ENCODE results near the gene PGAP2. TPM values are rescaled to one million over a fixed set of nuclear protein-coding genes. Genes with fewer than 3 reads are reported as not detected.
"Not testable (repeated sequence)": the region's sequence is repeated elsewhere in the genome, so short reads cannot be mapped to it uniquely, and the experiment has no call there.

PGAP2 gene
- 32.6 TPM for polyA plus RNA-seq (2013)

DNA sequence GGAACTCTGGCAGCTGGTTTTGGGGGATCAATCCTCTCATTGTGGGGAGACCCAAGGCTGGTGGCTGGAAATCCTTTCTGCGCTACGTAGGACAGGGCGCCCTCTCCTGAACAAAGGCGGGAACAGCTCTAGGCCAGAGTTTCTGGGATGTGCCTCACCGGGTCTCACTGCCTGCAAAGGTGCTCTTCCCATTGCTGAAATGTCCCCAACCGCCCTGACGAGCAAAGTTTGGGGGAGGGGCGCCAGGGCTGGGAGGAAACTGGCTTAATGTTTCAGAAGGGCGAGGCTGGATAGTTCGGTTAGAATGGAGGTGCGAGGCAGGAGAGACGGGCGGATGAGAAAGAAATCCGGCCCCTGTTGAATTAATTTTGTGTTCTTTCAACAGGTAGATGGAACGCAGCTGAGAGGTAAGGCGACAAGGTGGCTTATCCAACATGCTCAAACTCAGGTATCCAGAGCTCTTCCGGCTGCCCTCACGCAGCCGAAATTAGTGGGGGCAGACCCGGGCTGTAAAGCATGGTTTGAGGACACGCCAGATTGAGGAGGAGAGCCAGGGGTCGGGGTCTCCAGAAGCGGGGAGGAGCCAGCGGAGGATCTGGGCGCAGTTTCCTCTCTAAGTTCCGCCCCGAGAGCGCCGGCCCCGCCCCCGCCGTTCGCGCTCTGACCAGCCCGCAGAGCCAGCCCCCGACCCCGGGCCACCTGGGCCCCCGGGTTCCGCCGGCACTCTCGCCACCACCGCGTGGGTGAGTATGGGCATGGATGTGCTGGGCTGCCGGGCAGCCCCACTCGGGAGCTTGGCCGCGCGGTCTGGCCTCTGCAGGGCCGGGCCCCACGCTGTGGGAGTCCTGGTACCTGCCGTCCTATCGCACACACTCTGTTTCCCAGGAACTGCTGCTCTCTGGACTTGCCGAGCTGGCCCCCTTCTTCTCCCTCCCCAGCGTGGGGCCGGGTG lies at the start of gene PGAP2:
PGAP2 (plus strand) TSS at position 652 of the 952 bp plus-strand sequence. CDS start 2,700 bp downstream, outside the sequence.
- Histone ChIP-seq H3K4me3 (ENCODE audit: control insufficient read depth in 1 of 7, extremely low read depth in 1 of 7, insufficient read depth in 4 of 7, low read depth in 2 of 7, low read length in 6 of 7) (peak within 1 kb of the TSS; percentile 71 to 98 (median 91)), H3K9me3 (ENCODE audit: control extremely low read depth in 1 of 5, control insufficient read depth in 4 of 5, insufficient read depth in 2 of 5, low read depth in 1 of 5, low read length in 4 of 5) (no peaks in the 10 kb centered on the region), H3K4me1 (ENCODE audit: control extremely low read depth in 1 of 4, control insufficient read depth in 4 of 4, insufficient read depth in 4 of 4, low read length in 3 of 4) (peaks cover 0 to 19% (median 12%) of the 10 kb centered on the region in 4 experiments), H3K36me3 (ENCODE audit: control insufficient read depth in 4 of 4, insufficient read depth in 4 of 4, low read length in 3 of 4) (peaks cover 0 to 12% (median 2%) of the 10 kb centered on the region in 4 experiments), H3K27me3 (replicated peaks in 2 of 5; ENCODE audit: control insufficient read depth in 4 of 5, insufficient read depth in 5 of 5, low read length in 4 of 5) (no peaks in the 10 kb centered on the region), H3K27ac (ENCODE audit: insufficient read depth in 1 of 2, low read depth in 1 of 2, low read length in 2 of 2, poor library complexity in 1 of 2, severe bottlenecking in 2 of 2) (peak within 1 kb of the TSS; percentile 46 to 82)
- WGBS (ENCODE audit: insufficient coverage), result 0% methylated on average over 36 of the region's 55 CpGs
- POLR2A ChIA-PET, result interaction anchor here (0.5 to 2.2 kb wide), 7 partner anchors 12 to 199 kb away, joined by 3 to 9 read pairs (median 3); no protein-coding TSS in a partner anchor
- peak; percentile 57 to 70 (median 65) for DNase-seq
- CTCF ChIA-PET, result interaction anchor here (0.9 to 11.6 kb wide), 23 partner anchors 12 to 265 kb away, joined by 3 to 136 read pairs (median 6); partner anchors contain the start of genes NUP98, RHOG and STIM1

DNA sequence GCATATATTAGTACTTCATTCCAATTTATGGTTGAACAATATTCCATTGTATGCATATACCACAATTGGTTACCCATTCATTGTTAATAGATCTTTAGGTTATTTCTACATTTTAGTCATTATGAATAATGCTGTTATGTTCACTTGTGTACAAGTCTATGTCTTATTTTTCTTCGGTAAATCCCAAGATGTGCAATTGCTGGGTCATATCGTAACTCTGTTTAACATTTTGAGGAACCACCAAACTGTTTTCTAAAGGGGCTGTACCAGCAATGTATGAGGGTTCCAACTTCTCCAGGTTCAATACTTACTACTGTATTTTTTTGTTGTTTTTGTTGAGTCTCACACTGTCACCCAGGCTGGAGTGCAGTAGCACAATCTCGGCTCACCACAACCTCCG lies 44.1 kb upstream of the PGAP2 start:
- no peak overlapping the region for H3K4me3 ChIP-seq (ENCODE audit: control insufficient read depth in 1 of 7, extremely low read depth in 1 of 7, insufficient read depth in 4 of 7, low read depth in 2 of 7, low read length in 6 of 7)
- no peaks in the 10 kb centered on the region for H3K9me3 ChIP-seq (ENCODE audit: control extremely low read depth in 1 of 5, control insufficient read depth in 4 of 5, insufficient read depth in 2 of 5, low read depth in 1 of 5, low read length in 4 of 5)
- CTCF ChIA-PET, result interaction anchor here (13.1 kb wide), 1 partner anchor 43 kb away, joined by 135 read pairs; the partner anchor contains the start of gene PGAP2
- no peak for DNase-seq
- H3K4me1 ChIP-seq (ENCODE audit: control extremely low read depth in 1 of 4, control insufficient read depth in 4 of 4, insufficient read depth in 4 of 4, low read length in 3 of 4), result no peaks in the 10 kb centered on the region
- POLR2A ChIA-PET, result no interaction called here
- no peak overlapping the region for H3K27ac ChIP-seq (ENCODE audit: insufficient read depth in 1 of 2, low read depth in 1 of 2, low read length in 2 of 2, poor library complexity in 1 of 2, severe bottlenecking in 2 of 2)
- WGBS (ENCODE audit: insufficient coverage), result 100% methylated on average over 2 of the region's 4 CpGs
- peaks cover 28 to 96% (median 58%) of the 10 kb centered on the region in 4 experiments for H3K36me3 ChIP-seq (ENCODE audit: control insufficient read depth in 4 of 4, insufficient read depth in 4 of 4, low read length in 3 of 4)
- no peaks in the 10 kb centered on the region for H3K27me3 ChIP-seq (replicated peaks in 2 of 5; ENCODE audit: control insufficient read depth in 4 of 5, insufficient read depth in 5 of 5, low read length in 4 of 5)

GRCh38 chr11:3766836-3767235 lies 41.5 kb upstream of the PGAP2 start:
- H3K9me3 ChIP-seq (ENCODE audit: control extremely low read depth in 1 of 5, control insufficient read depth in 4 of 5, insufficient read depth in 2 of 5, low read depth in 1 of 5, low read length in 4 of 5); H3K27ac ChIP-seq (ENCODE audit: insufficient read depth in 1 of 2, low read depth in 1 of 2, low read length in 2 of 2, poor library complexity in 1 of 2, severe bottlenecking in 2 of 2); H3K27me3 ChIP-seq (replicated peaks in 2 of 5; ENCODE audit: control insufficient read depth in 4 of 5, insufficient read depth in 5 of 5, low read length in 4 of 5); H3K4me1 ChIP-seq (ENCODE audit: control extremely low read depth in 1 of 4, control insufficient read depth in 4 of 4, insufficient read depth in 4 of 4, low read length in 3 of 4); DNase-seq; H3K4me3 ChIP-seq (ENCODE audit: control insufficient read depth in 1 of 7, extremely low read depth in 1 of 7, insufficient read depth in 4 of 7, low read depth in 2 of 7, low read length in 6 of 7): not testable (repeated sequence)
- ChIA-PET POLR2A (interaction anchor here (0.6 kb wide), 1 partner anchor 11 kb away, joined by 5 read pairs; no protein-coding TSS in a partner anchor), CTCF (interaction anchor here (13.1 kb wide), 1 partner anchor 41 kb away, joined by 135 read pairs; the partner anchor contains the start of gene PGAP2)
- 90% methylated on average over 8 of the region's 9 CpGs for WGBS (ENCODE audit: insufficient coverage)
- H3K36me3 ChIP-seq (ENCODE audit: control insufficient read depth in 4 of 4, insufficient read depth in 4 of 4, low read length in 3 of 4), result peaks cover 37 to 98% (median 60%) of the 10 kb centered on the region in 4 experiments

DNA sequence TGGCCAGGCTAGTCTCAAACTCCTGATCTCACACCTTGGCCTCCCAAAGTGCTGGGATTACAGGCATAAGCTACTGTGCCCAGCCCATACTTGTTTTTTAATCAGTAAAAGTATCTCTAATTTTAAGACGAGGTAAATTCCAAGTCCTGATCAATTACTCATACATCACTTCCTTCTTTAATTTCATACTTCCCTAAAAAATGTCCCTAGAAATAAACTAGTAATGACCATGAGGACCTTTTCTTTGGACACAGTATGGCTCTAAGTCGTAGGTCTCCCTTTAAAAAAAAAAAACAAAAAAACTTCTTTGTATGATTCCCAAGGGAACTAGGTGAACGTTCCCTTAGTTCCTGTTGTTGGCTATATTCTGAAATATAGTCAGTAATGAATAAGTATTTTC lies 40.8 kb upstream of the PGAP2 start:
- CTCF ChIA-PET, result interaction anchor here (13.1 kb wide), 1 partner anchor 40 kb away, joined by 135 read pairs; the partner anchor contains the start of gene PGAP2
- no peak overlapping the region for H3K27ac ChIP-seq (ENCODE audit: insufficient read depth in 1 of 2, low read depth in 1 of 2, low read length in 2 of 2, poor library complexity in 1 of 2, severe bottlenecking in 2 of 2)

GRCh38 chr11:3773180-3773579 lies 35.2 kb upstream of the PGAP2 start:
- CTCF ChIA-PET, result interaction anchor here (0.7 to 13.1 kb wide), 13 partner anchors 10 to 299 kb away, joined by 3 to 135 read pairs (median 4); partner anchors contain the start of genes NUP98, PGAP2 and RHOG
- WGBS (ENCODE audit: insufficient coverage), result 100% methylated on average over 3 of the region's 4 CpGs
- H3K4me3 ChIP-seq (ENCODE audit: control insufficient read depth in 1 of 7, extremely low read depth in 1 of 7, insufficient read depth in 4 of 7, low read depth in 2 of 7, low read length in 6 of 7), result no peak overlapping the region

More for the DNA sequence above, 40.8 kb upstream of the PGAP2 start:
- WGBS (ENCODE audit: insufficient coverage), result 60% methylated on average over 1 of the region's 3 CpGs
- Histone ChIP-seq H3K9me3 (ENCODE audit: control extremely low read depth in 1 of 5, control insufficient read depth in 4 of 5, insufficient read depth in 2 of 5, low read depth in 1 of 5, low read length in 4 of 5) (no peaks in the 10 kb centered on the region), H3K4me3 (ENCODE audit: control insufficient read depth in 1 of 7, extremely low read depth in 1 of 7, insufficient read depth in 4 of 7, low read depth in 2 of 7, low read length in 6 of 7) (no peak overlapping the region), H3K36me3 (ENCODE audit: control insufficient read depth in 4 of 4, insufficient read depth in 4 of 4, low read length in 3 of 4) (peaks cover 38 to 98% (median 61%) of the 10 kb centered on the region in 4 experiments), H3K27me3 (replicated peaks in 2 of 5; ENCODE audit: control insufficient read depth in 4 of 5, insufficient read depth in 5 of 5, low read length in 4 of 5) (no peaks in the 10 kb centered on the region), H3K4me1 (ENCODE audit: control extremely low read depth in 1 of 4, control insufficient read depth in 4 of 4, insufficient read depth in 4 of 4, low read length in 3 of 4) (no peaks in the 10 kb centered on the region)
- no peak for DNase-seq
- POLR2A ChIA-PET, result no interaction called here

GRCh38 chr11:3775736-3776406 lies 32.5 kb upstream of the PGAP2 start:
- Histone ChIP-seq H3K4me1 (ENCODE audit: control extremely low read depth in 1 of 4, control insufficient read depth in 4 of 4, insufficient read depth in 4 of 4, low read length in 3 of 4) (peaks cover 0 to 6% (median 4%) of the 10 kb centered on the region in 4 experiments), H3K36me3 (ENCODE audit: control insufficient read depth in 4 of 4, insufficient read depth in 4 of 4, low read length in 3 of 4) (peaks cover 27 to 80% (median 51%) of the 10 kb centered on the region in 4 experiments), H3K27ac (ENCODE audit: insufficient read depth in 1 of 2, low read depth in 1 of 2, low read length in 2 of 2, poor library complexity in 1 of 2, severe bottlenecking in 2 of 2) (no peak overlapping the region), H3K27me3 (replicated peaks in 2 of 5; ENCODE audit: control insufficient read depth in 4 of 5, insufficient read depth in 5 of 5, low read length in 4 of 5) (no peaks in the 10 kb centered on the region), H3K9me3 (ENCODE audit: control extremely low read depth in 1 of 5, control insufficient read depth in 4 of 5, insufficient read depth in 2 of 5, low read depth in 1 of 5, low read length in 4 of 5) (no peaks in the 10 kb centered on the region), H3K4me3 (ENCODE audit: control insufficient read depth in 1 of 7, extremely low read depth in 1 of 7, insufficient read depth in 4 of 7, low read depth in 2 of 7, low read length in 6 of 7) (no peak overlapping the region)
- DNase-seq, result no peak
- WGBS (ENCODE audit: insufficient coverage), result 75% methylated on average over 2 of the region's 7 CpGs
- CTCF ChIA-PET, result interaction anchor here (0.7 to 13.1 kb wide), 6 partner anchors 13 to 297 kb away, joined by 3 to 135 read pairs (median 3); partner anchors contain the start of gene PGAP2
- POLR2A ChIA-PET, result interaction anchor here (0.7 to 0.9 kb wide), 2 partner anchors 16 to 32 kb away, joined by 3 to 4 read pairs; no protein-coding TSS in a partner anchor

More at GRCh38 chr11:3773180-3773579, 35.2 kb upstream of the PGAP2 start:
- Histone ChIP-seq H3K9me3 (ENCODE audit: control extremely low read depth in 1 of 5, control insufficient read depth in 4 of 5, insufficient read depth in 2 of 5, low read depth in 1 of 5, low read length in 4 of 5) (no peaks in the 10 kb centered on the region), H3K27ac (ENCODE audit: insufficient read depth in 1 of 2, low read depth in 1 of 2, low read length in 2 of 2, poor library complexity in 1 of 2, severe bottlenecking in 2 of 2) (no peak overlapping the region), H3K4me1 (ENCODE audit: control extremely low read depth in 1 of 4, control insufficient read depth in 4 of 4, insufficient read depth in 4 of 4, low read length in 3 of 4) (no peaks in the 10 kb centered on the region), H3K27me3 (replicated peaks in 2 of 5; ENCODE audit: control insufficient read depth in 4 of 5, insufficient read depth in 5 of 5, low read length in 4 of 5) (no peaks in the 10 kb centered on the region), H3K36me3 (ENCODE audit: control insufficient read depth in 4 of 4, insufficient read depth in 4 of 4, low read length in 3 of 4) (peaks cover 23 to 92% (median 51%) of the 10 kb centered on the region in 4 experiments)
- DNase-seq, result no peak
- POLR2A ChIA-PET, result no interaction called here

All from common myeloid progenitor, CD34-positive (primary cell).